Left kidney (tissue), 2 donors: ENCODE data around the gene WIPF2. TPM values are rescaled to one million over a fixed set of nuclear protein-coding genes. Genes with fewer than 3 reads are reported as not detected.
"Not testable (repeated sequence)": the region's sequence is repeated elsewhere in the genome, so short reads cannot be mapped to it uniquely, and the experiment has no call there.

Experiments used
- DNase-seq: peaks from one replicate; pipeline ENCODE4 v3.0.0-alpha.2; 2013
- polyA plus RNA-seq: library from polyadenylated mRNA; unstranded; fragments of 120-200 nt; gene quantifications from one replicate; pipeline ENCODE4 v1.2.1, GENCODE V29; 2013; ENCODE audit not compliant: insufficient read length

The WIPF2 gene
- polyA plus RNA-seq, 1 donor: 33.3 TPM

- no peak for DNase-seq
These were observed 76.7 kb downstream of the WIPF2 start for GRCh38 chr17:40295488-40296436.

DNA sequence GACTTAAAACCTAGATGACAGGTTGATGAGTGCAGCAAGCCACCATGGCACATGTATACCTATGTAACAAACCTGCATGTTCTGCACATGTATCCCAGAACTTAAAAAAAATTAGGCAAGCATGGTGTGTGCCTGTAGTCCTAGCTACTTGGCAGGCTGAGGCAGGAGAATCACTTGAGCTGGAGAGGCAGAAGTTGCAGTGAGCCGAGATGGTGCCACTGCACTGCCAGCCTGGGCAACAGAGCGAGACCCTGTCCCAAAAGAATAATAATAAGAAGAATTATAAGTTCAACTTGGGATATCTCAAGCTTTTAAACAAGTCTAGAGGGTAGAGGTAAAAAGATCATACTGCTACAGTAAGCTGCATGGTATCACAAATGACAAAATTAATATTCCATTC is 78.4 kb downstream of the WIPF2 start:
- no peak for DNase-seq

GRCh38 chr17:40298726-40299125 is 79.6 kb downstream of the WIPF2 start:
- no peak for DNase-seq

DNA sequence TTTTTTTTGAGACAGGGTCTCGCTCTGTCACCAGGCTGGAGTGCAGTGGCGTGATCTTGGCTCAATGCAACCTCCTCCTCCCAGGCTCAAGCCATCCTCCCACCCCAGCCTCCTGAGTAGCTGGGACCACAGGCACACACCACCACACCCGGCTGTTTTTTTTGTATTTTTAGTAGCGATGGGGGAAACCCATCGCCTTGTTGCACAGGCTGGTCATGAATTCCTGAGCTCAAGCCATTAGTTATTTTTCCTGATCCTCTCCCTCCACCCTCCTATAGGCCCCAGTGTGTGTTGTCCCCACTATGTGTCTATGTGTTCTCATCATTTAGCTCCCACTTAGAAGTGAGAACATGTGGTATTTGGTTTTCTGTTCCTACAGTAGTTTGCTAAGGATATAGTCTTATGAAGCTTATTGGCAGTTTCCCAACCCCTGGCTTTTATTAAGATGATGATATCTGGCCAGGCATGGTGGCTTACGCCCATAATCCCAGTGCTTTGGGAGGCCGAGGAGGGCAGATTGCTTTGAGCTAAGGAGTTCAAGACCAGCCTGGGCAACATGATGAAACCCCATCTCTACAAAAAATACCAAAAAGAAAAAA is 80.2 kb downstream of the WIPF2 start:
- not testable (repeated sequence) for DNase-seq

- no peak for DNase-seq
These were observed 82.2 kb downstream of the WIPF2 start for GRCh38 chr17:40301315-40301714.

GRCh38 chr17:40303009-40303657 is 84.0 kb downstream of the WIPF2 start:
- DNase-seq: peak; percentile 72

GRCh38 chr17:40303708-40304551 is 84.8 kb downstream of the WIPF2 start:
- DNase-seq: no peak

GRCh38 chr17:40304552-40304863 is 85.4 kb downstream of the WIPF2 start:
- DNase-seq: not testable (repeated sequence)

DNA sequence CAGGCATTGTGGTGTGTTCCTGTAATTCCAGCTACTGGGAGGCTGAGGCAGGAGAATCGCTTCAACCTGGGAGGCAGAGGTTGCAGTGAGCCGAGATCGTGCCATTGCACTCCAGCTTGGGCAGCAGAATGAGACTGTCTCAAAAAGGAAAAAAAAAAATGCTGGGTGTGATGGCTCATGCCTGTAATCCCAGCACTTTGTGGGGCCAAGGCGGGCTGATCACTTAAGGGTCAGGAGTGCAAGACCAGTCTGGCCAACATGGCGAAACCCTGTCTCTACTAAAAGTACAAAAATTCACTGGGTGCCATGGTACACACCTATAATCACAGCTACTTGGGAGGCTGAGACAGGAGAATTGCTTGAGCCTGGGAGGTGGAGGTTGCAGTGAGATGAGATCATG is 85.8 kb downstream of the WIPF2 start:
- not testable (repeated sequence) for DNase-seq

DNA sequence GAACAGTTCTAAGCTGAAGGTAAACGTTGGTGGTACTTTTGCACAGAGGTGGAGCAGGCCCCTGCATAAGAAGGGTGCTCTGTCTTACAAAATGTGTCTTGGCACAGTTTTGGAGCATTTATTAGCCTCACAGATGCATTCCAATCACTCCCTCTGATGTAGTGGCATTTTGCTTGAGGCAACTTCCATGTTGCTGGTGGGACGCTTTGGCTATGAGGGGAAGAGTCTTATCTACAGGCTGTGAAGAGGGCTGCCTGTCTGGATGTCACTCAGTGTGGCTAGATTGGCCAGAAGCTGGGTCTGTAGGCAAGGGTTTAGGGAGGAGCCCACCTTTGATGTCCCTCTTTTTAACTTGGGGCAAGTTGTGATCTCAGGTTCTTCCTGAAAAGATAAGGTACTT is 87.3 kb downstream of the WIPF2 start:
- DNase-seq: no peak

DNA sequence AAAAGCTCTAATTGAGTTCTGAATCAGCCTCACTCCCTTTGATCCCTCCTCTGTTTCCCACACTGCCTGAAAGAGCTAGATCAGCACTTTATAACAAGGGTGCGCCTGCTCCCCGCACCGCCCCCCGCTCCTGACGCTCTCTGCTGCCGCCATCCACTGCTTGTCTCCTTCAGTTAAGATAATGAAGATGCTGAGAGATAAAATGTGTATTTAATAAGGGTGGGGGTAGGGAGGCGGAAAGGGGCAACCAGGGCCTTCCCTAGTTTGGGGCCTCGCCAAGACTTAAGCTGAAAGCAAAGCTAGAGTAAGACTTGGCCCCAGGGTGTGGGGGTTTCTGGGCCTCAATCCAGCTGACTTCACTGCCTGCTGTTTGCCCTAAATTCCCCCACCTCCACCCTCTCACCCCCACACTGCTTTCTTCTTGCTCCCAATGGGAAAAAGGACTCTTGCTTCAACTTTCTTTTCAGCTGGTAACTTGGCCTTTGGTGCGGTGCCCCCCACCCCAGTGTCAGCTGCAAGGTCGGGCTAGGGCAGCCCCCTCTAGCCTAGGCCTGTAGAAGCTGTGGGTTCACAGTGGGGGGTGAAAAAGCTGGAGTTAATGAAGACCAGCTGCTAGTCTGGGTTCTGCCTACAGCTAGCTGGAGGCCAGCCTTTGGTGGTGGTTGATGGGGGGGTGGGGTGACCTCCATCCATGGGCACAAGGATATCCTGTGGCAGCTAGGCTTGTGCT is 88.1 kb downstream of the WIPF2 start:
- DNase-seq: no peak

- DNase-seq: no peak
These were observed 88.7 kb downstream of the WIPF2 start for GRCh38 chr17:40307740-40308239.

DNA sequence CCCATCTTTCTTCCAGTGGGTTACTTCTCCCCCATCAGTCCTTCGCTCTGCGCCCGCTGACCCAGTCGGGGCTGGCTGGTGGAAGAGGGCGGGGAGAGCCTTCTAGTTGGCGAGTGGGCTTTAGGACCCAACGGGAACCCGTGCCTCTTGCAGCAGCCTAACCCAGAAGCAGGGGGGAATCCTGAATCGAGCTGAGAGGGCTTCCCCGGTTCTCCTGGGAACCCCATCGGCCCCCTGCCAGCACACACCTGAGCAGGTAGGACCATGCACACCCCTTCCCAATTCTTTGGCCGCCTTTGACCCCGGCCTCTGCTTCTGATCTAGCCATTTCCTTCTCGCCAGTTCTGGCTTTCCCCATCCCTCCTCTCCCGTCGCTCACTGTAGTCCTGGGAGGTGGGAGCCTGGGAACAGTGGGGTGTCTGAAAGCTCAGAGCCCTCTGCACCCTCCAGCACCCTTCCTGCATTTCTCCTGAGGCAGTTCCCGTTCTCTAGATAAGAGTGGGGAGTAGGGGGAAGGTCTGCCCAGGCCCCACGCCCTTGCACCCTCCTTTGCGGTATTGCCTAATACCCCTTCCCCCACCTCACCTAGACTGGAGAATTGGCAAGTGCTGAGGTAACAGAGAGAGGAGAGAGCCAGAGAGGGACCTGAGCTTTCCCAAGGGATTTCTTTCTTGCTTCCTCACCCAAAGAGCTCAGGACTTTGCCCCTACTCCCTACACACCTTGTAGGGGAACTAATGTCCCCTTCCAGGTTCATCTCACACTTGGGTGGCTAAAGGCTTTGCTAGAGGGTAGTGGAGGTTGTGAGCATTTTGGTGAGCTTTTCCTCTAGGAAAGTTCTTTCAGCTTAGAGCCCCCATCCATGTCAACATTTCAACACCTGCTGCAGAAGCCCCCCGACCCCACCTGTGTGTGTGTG is 90.2 kb downstream of the WIPF2 start, which contains the start of gene RARA:
Gene RARA, plus strand, starts transcription at position 150 of the 918 bp plus-strand sequence. CDS start 22,039 bp downstream, outside the sequence.
- peak; percentile 57 for DNase-seq

DNA sequence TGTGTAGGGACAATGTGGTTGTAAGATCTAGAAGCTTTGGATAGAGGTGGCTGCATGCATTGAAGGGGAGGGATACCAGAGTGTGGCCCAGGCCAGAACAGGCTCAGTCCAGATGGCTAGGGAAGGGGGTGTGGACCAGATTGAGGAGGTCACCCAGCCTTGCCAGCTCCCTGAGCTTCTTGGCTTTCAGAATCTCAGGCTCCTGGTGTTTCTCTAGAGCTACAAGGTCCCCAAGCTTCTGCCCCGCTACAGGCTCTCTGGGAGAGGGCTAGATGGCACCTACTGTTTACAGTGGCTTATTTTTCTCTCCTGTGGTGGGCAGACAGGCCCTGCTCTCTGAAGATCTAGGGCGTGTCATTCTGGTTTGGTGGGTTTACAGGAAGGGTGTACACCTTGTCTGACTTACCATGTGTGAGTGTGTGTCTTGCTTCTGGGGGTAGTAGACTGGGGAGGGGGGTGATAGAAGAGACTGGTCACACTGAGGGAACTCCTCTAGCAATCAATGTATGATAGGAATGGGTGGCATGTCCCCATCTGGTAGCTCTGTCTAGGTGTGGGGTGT is 90.9 kb downstream of the WIPF2 start:
- no peak for DNase-seq

- no peak for DNase-seq
These were observed 91.8 kb downstream of the WIPF2 start for GRCh38 chr17:40310882-40311391.

GRCh38 chr17:40311575-40311974 is 92.5 kb downstream of the WIPF2 start:
- DNase-seq: no peak

- DNase-seq: no peak
These were observed 93.1 kb downstream of the WIPF2 start for GRCh38 chr17:40312131-40312731.

GRCh38 chr17:40312893-40313667 is 94.0 kb downstream of the WIPF2 start:
- DNase-seq: no peak
